GM19455 (cell line): Measurements from ENCODE around the gene APOL1.
"Not testable (repeated sequence)": the region's sequence is repeated elsewhere in the genome, so short reads cannot be mapped to it uniquely, and the experiment has no call there.

ENCODE experiments used
- ATAC-seq: cut with Tn5 transposase; IDR thresholded peaks from one replicate; pipeline ENCODE4 v1.9.1; 2021; ENCODE audit not compliant: unreplicated experiment

Gene APOL1

GRCh38 chr22:36263886-36264664, 11.1 kb downstream of the APOL1 start:
- ATAC-seq, result not testable (repeated sequence)

DNA sequence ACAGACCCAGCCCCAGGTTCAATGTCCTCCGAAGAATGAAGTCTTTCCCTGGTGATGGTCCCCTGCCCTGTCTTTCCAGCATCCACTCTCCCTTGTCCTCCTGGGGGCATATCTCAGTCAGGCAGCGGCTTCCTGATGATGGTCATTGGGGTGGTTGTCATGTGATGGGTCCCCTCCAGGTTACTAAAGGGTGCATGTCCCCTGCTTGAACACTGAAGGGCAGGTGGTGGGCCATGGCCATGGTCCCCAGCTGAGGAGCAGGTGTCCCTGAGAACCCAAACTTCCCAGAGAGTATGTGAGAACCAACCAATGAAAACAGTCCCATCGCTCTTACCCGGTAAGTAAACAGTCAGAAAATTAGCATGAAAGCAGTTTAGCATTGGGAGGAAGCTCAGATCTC, 14.1 kb downstream of the APOL1 start:
- ATAC-seq, result no peak

DNA sequence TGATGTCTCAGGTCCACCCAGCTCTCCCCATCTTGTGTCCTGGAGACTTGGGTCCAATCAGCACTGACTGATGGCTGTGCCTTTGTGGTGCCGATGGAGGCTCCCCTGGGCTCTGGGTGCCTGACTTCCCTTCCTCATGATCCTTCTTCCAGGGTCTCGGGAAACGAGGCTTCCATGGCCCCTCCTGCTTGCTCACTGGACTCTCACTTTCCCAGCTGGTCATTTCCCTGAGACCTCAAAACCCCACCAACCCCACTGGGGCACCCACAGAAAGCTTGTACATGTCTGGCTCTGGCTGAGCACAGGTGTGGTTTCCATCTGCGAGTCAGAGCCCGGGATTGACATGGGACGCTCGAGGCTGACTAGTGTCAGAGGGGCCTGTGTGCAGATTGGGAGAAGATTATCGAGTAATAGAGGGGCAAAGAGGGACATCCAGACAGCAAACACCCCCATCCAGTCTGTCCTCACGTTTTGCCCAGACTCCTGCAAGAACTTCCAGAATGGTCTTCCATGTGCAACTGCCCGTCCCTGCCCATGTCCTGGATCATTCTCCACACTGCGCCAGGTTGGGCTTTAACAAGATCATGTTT, 15.1 kb downstream of the APOL1 start:
- ATAC-seq, result no peak

GRCh38 chr22:36271231-36271630, 18.3 kb downstream of the APOL1 start:
- ATAC-seq, result not testable (repeated sequence)

GRCh38 chr22:36271951-36272350, 19.0 kb downstream of the APOL1 start:
- ATAC-seq, result not testable (repeated sequence)

GRCh38 chr22:36274531-36274930, 21.6 kb downstream of the APOL1 start:
- no peak for ATAC-seq

- no peak for ATAC-seq
Measured at GRCh38 chr22:36277482-36278291, 24.8 kb downstream of the APOL1 start.

- no peak for ATAC-seq
Measured at GRCh38 chr22:36279219-36279666, 26.3 kb downstream of the APOL1 start.

DNA sequence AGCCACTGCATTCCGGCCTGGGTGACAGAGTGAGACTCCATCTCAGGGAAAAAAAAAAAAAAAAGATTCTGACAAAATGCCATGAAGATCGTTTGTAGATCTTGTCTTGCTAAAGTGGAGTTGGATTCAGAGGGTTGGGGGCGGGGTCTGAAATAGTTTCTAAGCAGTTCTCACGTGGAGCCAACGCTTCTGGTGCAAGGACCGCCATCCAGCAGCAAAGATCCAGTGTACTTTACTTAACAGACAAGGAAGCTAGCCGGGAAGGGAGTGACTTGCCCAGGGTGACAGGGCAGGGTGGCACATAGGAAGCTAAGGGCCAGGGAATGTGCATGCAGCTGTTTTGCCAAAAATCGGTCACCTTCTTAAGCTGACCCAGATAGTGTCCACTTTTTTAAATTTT, 27.4 kb downstream of the APOL1 start:
- ATAC-seq, result no peak

- no peak for ATAC-seq
Measured at GRCh38 chr22:36281781-36282327, 28.9 kb downstream of the APOL1 start.

GRCh38 chr22:36282328-36282831, 29.4 kb downstream of the APOL1 start:
- ATAC-seq, result no peak

- no peak for ATAC-seq
Measured at GRCh38 chr22:36284171-36284571, 31.2 kb downstream of the APOL1 start.

- no peak for ATAC-seq
Measured at GRCh38 chr22:36285017-36285416, 32.1 kb downstream of the APOL1 start.

- ATAC-seq, result no peak
Measured at GRCh38 chr22:36285545-36285944, 32.6 kb downstream of the APOL1 start.

- ATAC-seq, result no peak
Measured at GRCh38 chr22:36286096-36286957, 33.4 kb downstream of the APOL1 start.

DNA sequence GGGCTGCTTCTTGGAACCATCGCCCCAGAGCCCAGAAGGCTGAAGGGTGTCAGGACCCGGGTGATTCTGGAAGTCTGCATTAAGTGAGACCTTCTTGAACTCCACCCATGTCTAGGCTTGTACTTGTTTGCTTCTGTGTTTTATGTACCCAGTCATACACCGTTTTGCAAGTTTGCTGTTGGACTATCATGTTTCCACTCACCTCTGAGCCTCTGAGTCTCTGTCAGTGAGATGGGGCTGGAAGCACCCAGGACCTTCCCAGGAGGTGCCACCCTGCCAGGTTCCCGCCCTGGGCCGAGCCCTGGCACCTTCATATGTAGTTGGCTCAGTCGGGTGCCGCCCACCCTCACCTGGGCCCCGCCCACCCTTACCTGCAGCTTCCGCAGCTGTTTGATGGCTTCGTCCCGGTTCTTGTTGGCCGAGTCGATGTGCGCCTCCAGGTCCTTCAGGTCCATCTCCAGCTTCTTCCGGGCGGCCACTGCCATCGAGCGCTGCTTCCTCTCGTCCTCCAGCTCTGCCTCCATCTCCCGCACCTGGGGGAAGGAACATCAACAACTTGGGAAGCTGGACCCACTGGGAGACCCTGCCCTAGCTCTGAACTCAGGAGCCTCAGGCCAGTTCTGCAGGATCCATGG, 35.1 kb downstream of the APOL1 start:
- ATAC-seq, result no peak

DNA sequence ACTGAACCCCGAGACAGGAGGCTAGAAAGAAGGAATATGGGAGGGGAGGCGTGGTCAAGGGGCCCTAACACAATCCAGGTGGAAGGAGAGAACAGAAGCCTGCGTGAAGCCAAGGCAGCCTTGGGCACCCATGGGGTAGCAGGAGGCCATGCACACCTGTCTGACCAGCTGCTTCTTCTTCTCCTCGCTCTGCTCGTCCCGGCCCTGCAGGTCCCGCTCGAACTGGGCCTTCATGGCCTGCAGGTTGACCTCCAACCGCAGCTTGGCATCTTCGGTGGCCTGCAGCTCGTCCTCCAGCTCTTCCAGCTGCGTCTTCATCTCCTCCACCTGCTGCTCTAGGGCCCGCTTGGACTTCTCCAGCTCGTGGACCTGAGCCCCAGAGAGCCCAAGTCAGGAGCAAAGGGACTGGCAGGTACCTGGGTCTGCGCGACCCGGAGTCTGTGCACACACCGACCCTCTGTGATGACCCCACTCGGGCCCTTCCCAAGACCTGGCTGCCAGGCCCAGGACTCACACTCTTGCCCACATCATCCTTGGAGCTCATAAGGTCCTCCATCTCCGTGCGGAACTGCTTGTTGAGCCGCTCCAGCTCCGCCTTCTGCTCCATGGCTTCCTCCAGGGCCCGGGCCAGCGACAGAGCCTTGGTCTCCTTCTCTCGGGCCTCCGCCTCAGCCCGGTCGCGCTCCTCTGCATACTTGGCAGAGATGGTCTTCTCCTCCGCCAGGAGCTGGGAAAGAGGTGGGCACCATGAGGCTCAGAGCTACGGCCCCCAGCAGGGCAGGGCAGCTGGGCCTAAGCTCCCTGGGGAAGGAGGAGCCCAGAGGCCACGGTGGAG, 35.9 kb downstream of the APOL1 start:
- ATAC-seq, result no peak

- ATAC-seq, result no peak
Measured at GRCh38 chr22:36289406-36289870, 36.5 kb downstream of the APOL1 start.

GRCh38 chr22:36289948-36290371, 37.0 kb downstream of the APOL1 start:
- ATAC-seq, result not testable (repeated sequence)
